ENCODE measurements around the gene FZD4. TPM values are rescaled to one million over a fixed set of nuclear protein-coding genes. Genes with fewer than 3 reads are reported as not detected.

FZD4 gene
- total RNA-seq, 1 experiment from 2014 or later = 7.7 TPM

GRCh38 chr11:86918496-86918895, 36.7 kb downstream of the FZD4 start (continued):
- TF ChIP-seq PRDM15 (CRISPR knock-in tag; IDR thresholded peaks at IDR 0.05) (no peak), ZNF121 (CRISPR knock-in tag; IDR thresholded peaks at IDR 0.05) (no peak), ZBTB21 (CRISPR knock-in tag; IDR thresholded peaks at IDR 0.05; ENCODE audit: borderline replicate concordance) (no peak), TEAD1 (CRISPR knock-in tag; IDR thresholded peaks at IDR 0.05) (no peak), ARID4B (CRISPR knock-in tag; IDR thresholded peaks at IDR 0.05; ENCODE audit: borderline replicate concordance) (no peak), ZNF512 (CRISPR knock-in tag; IDR thresholded peaks at IDR 0.05; ENCODE audit: borderline replicate concordance) (no peak), ZMAT4 (CRISPR knock-in tag; IDR thresholded peaks at IDR 0.05) (no peak), ZNF138 (CRISPR knock-in tag; conservative IDR thresholded peaks at IDR 0.05) (no peak)

- Mint-ChIP-seq H3K9me3 (peaks cover 3% of the 10 kb centered on the region), H3K27ac (no peak overlapping the region)
Measured at GRCh38 chr11:86917589-86917988, 37.6 kb downstream of the FZD4 start.

More at GRCh38 chr11:86917589-86917988, 37.6 kb downstream of the FZD4 start:
- ChIA-PET CTCF (interaction anchor here (6.2 kb wide), 1 partner anchor 47 kb away, joined by 36 read pairs; no protein-coding TSS in a partner anchor), POLR2A (no interaction called here)
- no peak for ATAC-seq
- H3K36me3 Mint-ChIP-seq = no peaks in the 10 kb centered on the region
- H3K4me1 Mint-ChIP-seq = peaks cover 13% of the 10 kb centered on the region
- DNase-seq (ENCODE audit: low spot score) = no peak
- H3K27me3 Mint-ChIP-seq (ENCODE audit: low read depth) = no peaks in the 10 kb centered on the region; the same call in 1 of the 2 replicates
- TF ChIP-seq NFATC4 (CRISPR knock-in tag; IDR thresholded peaks at IDR 0.05) (no peak), ZBTB43 (CRISPR knock-in tag; IDR thresholded peaks at IDR 0.05) (no peak), ZNF416 (CRISPR knock-in tag; IDR thresholded peaks at IDR 0.05) (no peak), HMGA2 (CRISPR knock-in tag; IDR thresholded peaks at IDR 0.05) (no peak), GRHL2 (CRISPR knock-in tag; IDR thresholded peaks at IDR 0.05; ENCODE audit: insufficient replicate concordance, severe bottlenecking) (no peak), AR (CRISPR knock-in tag; IDR thresholded peaks at IDR 0.05) (no peak), KAT7 (CRISPR knock-in tag; IDR thresholded peaks at IDR 0.05; ENCODE audit: borderline replicate concordance) (no peak)
- no peak overlapping the region for H3K4me3 Mint-ChIP-seq
